ENCODE results near the gene IQSEC1. TPM values are rescaled to one million over a fixed set of nuclear protein-coding genes. Genes with fewer than 3 reads are reported as not detected.

The IQSEC1 gene
- polyA plus RNA-seq, 1 donor (not counting 4 experiments of a cell fraction or from before 2014, with no cell fraction given): 2.8 TPM

- no peaks in the 10 kb centered on the region for H3K36me3 ChIP-seq (ENCODE audit: control insufficient read depth in 2 of 2, extremely low read depth in 1 of 2, insufficient read depth in 2 of 2, low read length in 2 of 2)
- no peaks in the 10 kb centered on the region for H3K4me1 ChIP-seq (ENCODE audit: control insufficient read depth, extremely low read depth, insufficient read depth, low read length)
- H4K20me1 ChIP-seq (ENCODE audit: control insufficient read depth, extremely low read depth, insufficient read depth, low read length): no peaks in the 10 kb centered on the region
- no peak overlapping the region for H2AFZ ChIP-seq (ENCODE audit: control insufficient read depth, low read length)
- DNase-seq (ENCODE audit: low read depth, low spot score) (no peak), FAIRE-seq (no peak)
- H3K9me1 ChIP-seq (ENCODE audit: control insufficient read depth, extremely low read depth, insufficient read depth, low read length): no peaks in the 10 kb centered on the region
- peaks cover 16% of the 10 kb centered on the region for H3K27me3 ChIP-seq (ENCODE audit: control insufficient read depth, extremely low read depth, insufficient read depth, low read length)
- no peak overlapping the region for H3K9ac ChIP-seq (ENCODE audit: control insufficient read depth, extremely low read depth, insufficient read depth, low read length)
- H3K79me2 ChIP-seq (ENCODE audit: control insufficient read depth, insufficient read depth, low read length): no peaks in the 10 kb centered on the region
- dilution Hi-C loops (cut with MboI; ENCODE audit: extremely low pct_ligation_motif_present, low sequenced_read_pairs): no loop called here
- TF ChIP-seq CTCF (optimal IDR thresholded peaks at IDR 0.05 in 1 of 3, IDR thresholded peaks at IDR 0.05 in 1 of 3, conservative IDR thresholded peaks at IDR 0.05 in 1 of 3; ENCODE audit: extremely low read depth in 1 of 3, insufficient read depth in 2 of 3, low read length in 3 of 3) (no peak), EZH2 (IDR thresholded peaks at IDR 0.05; ENCODE audit: low read length) (no peak)
- no peaks in the 10 kb centered on the region for H3K9me3 ChIP-seq (ENCODE audit: control insufficient read depth, low read depth, low read length)
- H3K4me3 ChIP-seq (ENCODE audit: control insufficient read depth in 2 of 3, extremely low read depth in 1 of 3, insufficient read depth in 2 of 3, low read depth in 1 of 3, low read length in 3 of 3): no peak overlapping the region
- no peak overlapping the region for H3K27ac ChIP-seq (ENCODE audit: control insufficient read depth, insufficient read depth, low read length)
- H3K4me2 ChIP-seq (ENCODE audit: control insufficient read depth, extremely low read depth, insufficient read depth, low read depth, low read length): no peak overlapping the region
Measured at GRCh38 chr3:12987602-12988001, 85.6 kb downstream of the IQSEC1 start.

- Histone ChIP-seq H3K27ac (ENCODE audit: control insufficient read depth, insufficient read depth, low read length) (no peak overlapping the region), H3K36me3 (ENCODE audit: control insufficient read depth in 2 of 2, extremely low read depth in 1 of 2, insufficient read depth in 2 of 2, low read length in 2 of 2) (no peaks in the 10 kb centered on the region), H3K27me3 (ENCODE audit: control insufficient read depth, extremely low read depth, insufficient read depth, low read length) (peaks cover 10% of the 10 kb centered on the region), H2AFZ (ENCODE audit: control insufficient read depth, low read length) (no peak overlapping the region), H3K4me1 (ENCODE audit: control insufficient read depth, extremely low read depth, insufficient read depth, low read length) (no peaks in the 10 kb centered on the region), H4K20me1 (ENCODE audit: control insufficient read depth, extremely low read depth, insufficient read depth, low read length) (no peaks in the 10 kb centered on the region), H3K9ac (ENCODE audit: control insufficient read depth, extremely low read depth, insufficient read depth, low read length) (no peak overlapping the region), H3K4me2 (ENCODE audit: control insufficient read depth, extremely low read depth, insufficient read depth, low read depth, low read length) (no peak overlapping the region), H3K9me3 (ENCODE audit: control insufficient read depth, low read depth, low read length) (no peaks in the 10 kb centered on the region), H3K4me3 (ENCODE audit: control insufficient read depth in 2 of 3, extremely low read depth in 1 of 3, insufficient read depth in 2 of 3, low read depth in 1 of 3, low read length in 3 of 3) (no peak overlapping the region), H3K9me1 (ENCODE audit: control insufficient read depth, extremely low read depth, insufficient read depth, low read length) (no peaks in the 10 kb centered on the region), H3K79me2 (ENCODE audit: control insufficient read depth, insufficient read depth, low read length) (no peaks in the 10 kb centered on the region)
- dilution Hi-C loops (cut with MboI; ENCODE audit: extremely low pct_ligation_motif_present, low sequenced_read_pairs): no loop called here
- FAIRE-seq (no peak), DNase-seq (ENCODE audit: low read depth, low spot score) (no peak)
- TF ChIP-seq EZH2 (IDR thresholded peaks at IDR 0.05; ENCODE audit: low read length) (no peak), CTCF (optimal IDR thresholded peaks at IDR 0.05 in 1 of 3, IDR thresholded peaks at IDR 0.05 in 1 of 3, conservative IDR thresholded peaks at IDR 0.05 in 1 of 3; ENCODE audit: extremely low read depth in 1 of 3, insufficient read depth in 2 of 3, low read length in 3 of 3) (no peak)
Measured at GRCh38 chr3:12986986-12987385, 86.2 kb downstream of the IQSEC1 start.
